GM19025 (cell line): Measurements from ENCODE around the gene ARMC10.
"Not testable (repeated sequence)": the region's sequence is repeated elsewhere in the genome, so short reads cannot be mapped to it uniquely, and the experiment has no call there.

Experiments
- ATAC-seq: cut with Tn5 transposase; IDR thresholded peaks from one replicate; pipeline ENCODE4 v1.9.1; 2021; ENCODE audit warnings: mild to moderate bottlenecking, low read depth, moderate library complexity; ENCODE audit not compliant: unreplicated experiment

The ARMC10 gene

GRCh38 chr7:103121641-103122040 is 46.7 kb downstream of the ARMC10 start:
- ATAC-seq = no peak

- ATAC-seq = no peak
Measured at GRCh38 chr7:103123529-103123928, 48.6 kb downstream of the ARMC10 start.

GRCh38 chr7:103124429-103124979 is 49.6 kb downstream of the ARMC10 start:
- ATAC-seq = no peak

- ATAC-seq = no peak
Measured at GRCh38 chr7:103127006-103127405, 52.1 kb downstream of the ARMC10 start.

- ATAC-seq = no peak
Measured at GRCh38 chr7:103129702-103130549, 55.0 kb downstream of the ARMC10 start.

- no peak for ATAC-seq
Measured at GRCh38 chr7:103130901-103131624, 56.1 kb downstream of the ARMC10 start.

GRCh38 chr7:103132995-103133688 is 58.2 kb downstream of the ARMC10 start:
- ATAC-seq = no peak

- no peak for ATAC-seq
Measured at GRCh38 chr7:103134836-103135554, 60.1 kb downstream of the ARMC10 start.

- no peak for ATAC-seq
Measured at GRCh38 chr7:103140061-103140460, 65.1 kb downstream of the ARMC10 start.

GRCh38 chr7:103140685-103141084 is 65.7 kb downstream of the ARMC10 start:
- ATAC-seq = no peak

GRCh38 chr7:103141753-103142404 is 66.9 kb downstream of the ARMC10 start:
- ATAC-seq = no peak

- no peak for ATAC-seq
Measured at GRCh38 chr7:103142494-103142893, 67.6 kb downstream of the ARMC10 start.

- no peak for ATAC-seq
Measured at GRCh38 chr7:103143868-103144267, 68.9 kb downstream of the ARMC10 start.

- not testable (repeated sequence) for ATAC-seq
Measured at GRCh38 chr7:103144754-103145153, 69.8 kb downstream of the ARMC10 start.

- no peak for ATAC-seq
Measured at GRCh38 chr7:103148131-103148993, 73.4 kb downstream of the ARMC10 start.
